MM.1S (cell line): Measurements from ENCODE around the gene ZNF205.

Experiments used
- EZH2 ChIP-seq: fragments of 300-600 bp; sonication (generic); optimal IDR thresholded peaks from 2 replicates; pipeline ENCODE3; 2017; ENCODE audit warnings: low read depth, mild to moderate bottlenecking, antibody characterized with exemption, low read length, mixed read lengths
- TF ChIP-seq, protein P1 (sequence below): fragments of 300-600 bp; sonication (generic); IDR thresholded peaks from 2 replicates; pipeline ENCODE4 v1.5.1; 2016; ENCODE audit warnings: antibody characterized with exemption, low read length, mixed read lengths

- TF ChIP-seq, protein P1, sequence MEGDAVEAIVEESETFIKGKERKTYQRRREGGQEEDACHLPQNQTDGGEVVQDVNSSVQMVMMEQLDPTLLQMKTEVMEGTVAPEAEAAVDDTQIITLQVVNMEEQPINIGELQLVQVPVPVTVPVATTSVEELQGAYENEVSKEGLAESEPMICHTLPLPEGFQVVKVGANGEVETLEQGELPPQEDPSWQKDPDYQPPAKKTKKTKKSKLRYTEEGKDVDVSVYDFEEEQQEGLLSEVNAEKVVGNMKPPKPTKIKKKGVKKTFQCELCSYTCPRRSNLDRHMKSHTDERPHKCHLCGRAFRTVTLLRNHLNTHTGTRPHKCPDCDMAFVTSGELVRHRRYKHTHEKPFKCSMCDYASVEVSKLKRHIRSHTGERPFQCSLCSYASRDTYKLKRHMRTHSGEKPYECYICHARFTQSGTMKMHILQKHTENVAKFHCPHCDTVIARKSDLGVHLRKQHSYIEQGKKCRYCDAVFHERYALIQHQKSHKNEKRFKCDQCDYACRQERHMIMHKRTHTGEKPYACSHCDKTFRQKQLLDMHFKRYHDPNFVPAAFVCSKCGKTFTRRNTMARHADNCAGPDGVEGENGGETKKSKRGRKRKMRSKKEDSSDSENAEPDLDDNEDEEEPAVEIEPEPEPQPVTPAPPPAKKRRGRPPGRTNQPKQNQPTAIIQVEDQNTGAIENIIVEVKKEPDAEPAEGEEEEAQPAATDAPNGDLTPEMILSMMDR: no peak
- TF ChIP-seq EZH2: no peak
Observed at GRCh38 chr16:3065069-3065741, 47.2 kb upstream of the ZNF205 start, which contains the start of gene IL32.
